Measurements from ENCODE around the gene VARS2. TPM values are rescaled to one million over a fixed set of nuclear protein-coding genes. Genes with fewer than 3 reads are reported as not detected.

VARS2 gene
- polyA plus RNA-seq, 1 of the 3 experiments (the other 2 are of a cell fraction), result 31.2 TPM

- H3K36me3 ChIP-seq (replicated peaks in 1 of 2; ENCODE audit: control insufficient read depth in 1 of 2, insufficient read depth in 2 of 2, low read length in 1 of 2), result peaks cover 10 to 32% of the 10 kb centered on the region in 2 experiments
- no peak overlapping the region for H2AFZ ChIP-seq (ENCODE audit: low read depth)
- H3K4me1 ChIP-seq (ENCODE audit: control insufficient read depth in 1 of 2, insufficient read depth in 2 of 2, low read depth in 1 of 2, low read length in 1 of 2), result peaks cover 20 to 29% of the 10 kb centered on the region in 2 experiments; a peak in 3 of 4 replicates
- DNase-seq, result peak; percentile 15
- no peaks in the 10 kb centered on the region for H3K9me2 ChIP-seq
- no peak overlapping the region for H3K9ac ChIP-seq
- POLR2A ChIA-PET, result interaction anchor here (0.7 kb wide), 1 partner anchor 18 kb away, joined by 3 read pairs; no protein-coding TSS in a partner anchor
- CTCF ChIA-PET, result interaction anchor here (0.7 to 2.4 kb wide), 8 partner anchors 11 to 348 kb away, joined by 3 to 14 read pairs (median 6); partner anchors contain the start of gene VARS2
- peaks cover 16% of the 10 kb centered on the region for H3F3A ChIP-seq (replicated peaks; ENCODE audit: insufficient read depth)
- H3K4me3 ChIP-seq (ENCODE audit: low read depth in 2 of 2, low read length in 1 of 2), result no peak overlapping the region
- H4K20me1 ChIP-seq (ENCODE audit: insufficient read depth), result no peaks in the 10 kb centered on the region
- peaks cover 62% of the 10 kb centered on the region for H3K79me2 ChIP-seq (ENCODE audit: insufficient read depth)
- 100% methylated on average over 1 of the region's 18 CpGs for WGBS (ENCODE audit: low lambda C conversion rate)
- no peaks in the 10 kb centered on the region for H3K27me3 ChIP-seq (ENCODE audit: insufficient read depth)
- peak overlapping the region; percentile 99 for H3K4me2 ChIP-seq
- TF ChIP-seq TEAD4 (IDR thresholded peaks at IDR 0.05; ENCODE audit: borderline replicate concordance, insufficient read depth) (no peak), FOXM1 (IDR thresholded peaks at IDR 0.05; ENCODE audit: low read depth) (no peak), GATA2 (CRISPR knock-in tag; IDR thresholded peaks at IDR 0.05) (no peak), MXI1 (IDR thresholded peaks at IDR 0.05; ENCODE audit: low read depth, low read length) (no peak), USF1 (IDR thresholded peaks at IDR 0.05; ENCODE audit: borderline replicate concordance, low read depth) (no peak), JUND (IDR thresholded peaks at IDR 0.05) (no peak)
- no peaks in the 10 kb centered on the region for H3K9me3 ChIP-seq
- H3K27ac ChIP-seq (ENCODE audit: low read depth in 2 of 2, low read length in 1 of 2), result peak overlapping the region in 1 of 2 experiments; percentile 83; a peak in 2 of 4 replicates
Measured at GRCh38 chr6:30888816-30889495, 25.1 kb upstream of the VARS2 start.

DNA sequence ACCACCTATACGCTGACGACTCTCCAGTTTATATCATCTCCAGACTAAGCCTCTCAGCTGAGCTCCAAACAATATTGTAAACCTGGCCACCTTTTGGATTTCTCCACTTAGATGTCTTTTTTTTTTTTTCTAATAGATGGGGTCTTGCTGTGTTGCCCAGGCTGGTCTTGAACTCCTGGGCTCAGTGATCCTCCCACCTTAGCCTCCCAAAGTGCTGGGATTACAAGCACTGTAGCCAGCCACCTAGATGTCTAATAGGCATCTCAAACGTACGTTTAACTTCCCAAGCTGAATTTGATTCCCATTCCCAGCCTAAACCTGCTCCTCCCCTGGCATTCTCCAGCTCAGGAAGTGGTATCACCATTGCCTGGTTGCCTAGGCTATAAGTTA is 24.5 kb upstream of the VARS2 start:
- Histone ChIP-seq H3F3A (replicated peaks; ENCODE audit: insufficient read depth) (peaks cover 16% of the 10 kb centered on the region), H3K27me3 (ENCODE audit: insufficient read depth) (no peaks in the 10 kb centered on the region), H3K9ac (no peak overlapping the region), H3K9me2 (no peaks in the 10 kb centered on the region), H3K27ac (ENCODE audit: low read depth in 2 of 2, low read length in 1 of 2) (no peak overlapping the region), H3K4me2 (no peak overlapping the region), H2AFZ (ENCODE audit: low read depth) (no peak overlapping the region), H3K79me2 (ENCODE audit: insufficient read depth) (peaks cover 62% of the 10 kb centered on the region), H3K9me3 (no peaks in the 10 kb centered on the region), H3K4me1 (ENCODE audit: control insufficient read depth in 1 of 2, insufficient read depth in 2 of 2, low read depth in 1 of 2, low read length in 1 of 2) (peaks cover 20 to 29% of the 10 kb centered on the region in 2 experiments; a peak in 3 of 4 replicates), H3K4me3 (ENCODE audit: low read depth in 2 of 2, low read length in 1 of 2) (no peak overlapping the region), H4K20me1 (ENCODE audit: insufficient read depth) (no peaks in the 10 kb centered on the region), H3K36me3 (replicated peaks in 1 of 2; ENCODE audit: control insufficient read depth in 1 of 2, insufficient read depth in 2 of 2, low read length in 1 of 2) (peaks cover 10 to 35% of the 10 kb centered on the region in 2 experiments)
- DNase-seq, result no peak
- CTCF ChIA-PET, result interaction anchor here (0.7 to 2.4 kb wide), 8 partner anchors 10 to 348 kb away, joined by 3 to 14 read pairs (median 6); partner anchors contain the start of gene VARS2
- POLR2A ChIA-PET, result interaction anchor here (0.7 kb wide), 1 partner anchor 18 kb away, joined by 3 read pairs; no protein-coding TSS in a partner anchor
- 89% methylated on average over 4 of the region's 4 CpGs for WGBS (ENCODE audit: low lambda C conversion rate)
- no peak for TF ChIP-seq MXI1 (IDR thresholded peaks at IDR 0.05; ENCODE audit: low read depth, low read length)
- no peak for TF ChIP-seq YY1 (IDR thresholded peaks at IDR 0.05; ENCODE audit: low read depth)
- no peak for TF ChIP-seq CHD2 (IDR thresholded peaks at IDR 0.05; ENCODE audit: low read length, partially characterized antibody)
- TF ChIP-seq CTCF (IDR thresholded peaks at IDR 0.05), result no peak
- TF ChIP-seq SMC3 (IDR thresholded peaks at IDR 0.05; ENCODE audit: low read depth, low read length), result no peak
- TF ChIP-seq RAD21 (IDR thresholded peaks at IDR 0.05; ENCODE audit: low read length), result no peak
- no peak for TF ChIP-seq RXRA (IDR thresholded peaks at IDR 0.05; ENCODE audit: borderline replicate concordance, low read depth)
- no peak for TF ChIP-seq TAF1 (IDR thresholded peaks at IDR 0.05; ENCODE audit: borderline replicate concordance, low read depth, low read length)
- no peak for TF ChIP-seq POLR2AphosphoS5 (IDR thresholded peaks at IDR 0.05; ENCODE audit: low read depth, low read length)
- TF ChIP-seq NFIC (IDR thresholded peaks at IDR 0.05; ENCODE audit: borderline replicate concordance), result no peak
- no peak for TF ChIP-seq EP300 (IDR thresholded peaks at IDR 0.05; ENCODE audit: borderline replicate concordance in 1 of 2, low read depth in 1 of 2, low read length in 1 of 2)
- TF ChIP-seq MEF2A (IDR thresholded peaks at IDR 0.05; ENCODE audit: borderline replicate concordance, low read depth), result no peak
- TF ChIP-seq, protein P1, sequence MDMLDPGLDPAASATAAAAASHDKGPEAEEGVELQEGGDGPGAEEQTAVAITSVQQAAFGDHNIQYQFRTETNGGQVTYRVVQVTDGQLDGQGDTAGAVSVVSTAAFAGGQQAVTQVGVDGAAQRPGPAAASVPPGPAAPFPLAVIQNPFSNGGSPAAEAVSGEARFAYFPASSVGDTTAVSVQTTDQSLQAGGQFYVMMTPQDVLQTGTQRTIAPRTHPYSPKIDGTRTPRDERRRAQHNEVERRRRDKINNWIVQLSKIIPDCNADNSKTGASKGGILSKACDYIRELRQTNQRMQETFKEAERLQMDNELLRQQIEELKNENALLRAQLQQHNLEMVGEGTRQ (IDR thresholded peaks at IDR 0.05; ENCODE audit: borderline replicate concordance, low read depth, low read length), result no peak
- TF ChIP-seq, protein P2, sequence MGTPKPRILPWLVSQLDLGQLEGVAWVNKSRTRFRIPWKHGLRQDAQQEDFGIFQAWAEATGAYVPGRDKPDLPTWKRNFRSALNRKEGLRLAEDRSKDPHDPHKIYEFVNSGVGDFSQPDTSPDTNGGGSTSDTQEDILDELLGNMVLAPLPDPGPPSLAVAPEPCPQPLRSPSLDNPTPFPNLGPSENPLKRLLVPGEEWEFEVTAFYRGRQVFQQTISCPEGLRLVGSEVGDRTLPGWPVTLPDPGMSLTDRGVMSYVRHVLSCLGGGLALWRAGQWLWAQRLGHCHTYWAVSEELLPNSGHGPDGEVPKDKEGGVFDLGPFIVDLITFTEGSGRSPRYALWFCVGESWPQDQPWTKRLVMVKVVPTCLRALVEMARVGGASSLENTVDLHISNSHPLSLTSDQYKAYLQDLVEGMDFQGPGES (IDR thresholded peaks at IDR 0.05; ENCODE audit: low read depth, low read length), result no peak
- no peak for TF ChIP-seq RCOR1 (IDR thresholded peaks at IDR 0.05; ENCODE audit: low read length)
- TF ChIP-seq ELF1 (IDR thresholded peaks at IDR 0.05), result no peak
- TF ChIP-seq, protein P3, sequence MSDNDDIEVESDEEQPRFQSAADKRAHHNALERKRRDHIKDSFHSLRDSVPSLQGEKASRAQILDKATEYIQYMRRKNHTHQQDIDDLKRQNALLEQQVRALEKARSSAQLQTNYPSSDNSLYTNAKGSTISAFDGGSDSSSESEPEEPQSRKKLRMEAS (IDR thresholded peaks at IDR 0.05; ENCODE audit: low read depth), result no peak
